Measurements from ENCODE around the gene PRICKLE4. TPM values are rescaled to one million over a fixed set of nuclear protein-coding genes. Genes with fewer than 3 reads are reported as not detected.

The PRICKLE4 gene
- total RNA-seq, 1 experiment from 2014 or later: 2.9 TPM

GRCh38 chr6:41779336-41779735 lies 1.2 kb upstream of the PRICKLE4 start:
- Histone ChIP-seq H3K4me3 (replicated peaks in 1 of 2; ENCODE audit: low read depth in 1 of 2, low read length in 2 of 2) (peak overlapping the region; percentile 77 to 83), H3K27ac (ENCODE audit: low read depth, low read length) (peak overlapping the region; percentile 8; the same call in 1 of the 2 replicates), H3K9me2 (ENCODE audit: insufficient read depth) (no peaks in the 10 kb centered on the region), H3K4me2 (ENCODE audit: low read length) (peak overlapping the region; percentile 92), H2AFZ (ENCODE audit: low read depth, low read length, poor library complexity, severe bottlenecking) (no peak overlapping the region), H3K79me2 (ENCODE audit: insufficient read depth, low read length) (no peaks in the 10 kb centered on the region), H3K9ac (ENCODE audit: low read length) (peak overlapping the region; percentile 68), H3K27me3 (ENCODE audit: insufficient read depth, low read length) (no peaks in the 10 kb centered on the region), H3K9me3 (ENCODE audit: control insufficient read depth in 1 of 2, insufficient read depth in 1 of 2, low read depth in 1 of 2, low read length in 2 of 2) (no peaks in the 10 kb centered on the region), H4K20me1 (ENCODE audit: insufficient read depth) (no peaks in the 10 kb centered on the region), H3K36me3 (ENCODE audit: control insufficient read depth in 1 of 2, insufficient read depth in 2 of 2, low read length in 2 of 2) (no peaks in the 10 kb centered on the region; a peak in 1 of 4 replicates), H3K4me1 (ENCODE audit: control insufficient read depth in 1 of 2, insufficient read depth in 2 of 2, low read length in 2 of 2) (peaks cover 14 to 23% of the 10 kb centered on the region in 2 experiments)
- RAD21 ChIA-PET (ENCODE audit: low non-redundant PET in 1 of 2, low total read pairs in 2 of 2, uncharacterized antibody in 2 of 2, unreplicated experiment in 2 of 2): no interaction called here
- ATAC-seq: peak; percentile 34
- intact Hi-C loops (cut with micrococcal nuclease): loop anchor here (2.0 to 10.0 kb wide), 2 partner anchors 45 to 175 kb away; partner anchors contain the start of gene TFEB
- TF ChIP-seq REST (IDR thresholded peaks at IDR 0.05; ENCODE audit: low read depth) (no peak), ZFX (IDR thresholded peaks at IDR 0.05) (no peak), CTCF (IDR thresholded peaks at IDR 0.05 in 2 of 3, conservative IDR thresholded peaks at IDR 0.05 in 1 of 3; ENCODE audit: borderline replicate concordance in 1 of 3, insufficient read depth in 1 of 3, low read depth in 2 of 3, low read length in 2 of 3) (no peak), YY1 (IDR thresholded peaks at IDR 0.05; ENCODE audit: extremely low read depth, insufficient replicate concordance, low read depth, low read length) (no peak), POLR2AphosphoS5 (IDR thresholded peaks at IDR 0.05; ENCODE audit: low read depth, low read length) (no peak), EZH2phosphoT487 (IDR thresholded peaks at IDR 0.05; ENCODE audit: borderline replicate concordance) (no peak), JUND (IDR thresholded peaks at IDR 0.05) (no peak), CEBPB (IDR thresholded peaks at IDR 0.05; ENCODE audit: low read depth) (no peak), ZNF274 (IDR thresholded peaks at IDR 0.05; ENCODE audit: low read depth, low read length) (no peak), SP1 (IDR thresholded peaks at IDR 0.05; ENCODE audit: low read depth) (no peak), CBX3 (IDR thresholded peaks at IDR 0.05; ENCODE audit: low read depth) (no peak)
- no TSS peak for BruUV-seq (replicated peaks)
- CTCF ChIA-PET: interaction anchor here (0.7 to 0.8 kb wide), 2 partner anchors 11 to 266 kb away, joined by 3 to 4 read pairs; no protein-coding TSS in a partner anchor
- no peak for DNase-seq (ENCODE audit: low read depth, low spot score)
- POLR2A ChIA-PET: no interaction called here

Data from HCT116 (cell line).